Right atrium auricular region (tissue), 2 donors: ENCODE measurements around the gene DPM1. TPM values are rescaled to one million over a fixed set of nuclear protein-coding genes. Genes with fewer than 3 reads are reported as not detected.

ENCODE experiments used
- DNase-seq: peaks from one replicate; pipeline ENCODE4 v3.0.0-alpha.2; 2019; ENCODE audit warnings: low spot score
- H3K27ac ChIP-seq, 2 donors: fragments of 200-600 bp; sonication (generic); 1 replicate in 1 of 2; 2 replicates in 1 of 2; pipeline ENCODE4 v1.5.1; 2016 to 2019
- H3K27me3 ChIP-seq, 2 donors: fragments of 200-600 bp; sonication (generic); one replicate each; pipeline versions ENCODE4 v1.5.1 to v1.6.0; 2017 to 2019
- H3K36me3 ChIP-seq: fragments of 200-600 bp; sonication (generic); one replicate; pipeline ENCODE4 v1.5.1; 2016
- H3K4me1 ChIP-seq, 2 donors: fragments of 200-600 bp; sonication (generic); one replicate each; pipeline versions ENCODE4 v1.5.1 to v1.6.0; 2017 to 2019
- H3K4me3 ChIP-seq, 2 donors: fragments of 200-600 bp; sonication (generic); 1 replicate in 1 of 2; 2 replicates in 1 of 2; pipeline ENCODE4 v1.5.1; 2017 to 2019; ENCODE audit warnings: mild to moderate bottlenecking in 1 of 2, moderate library complexity in 1 of 2
- H3K9me3 ChIP-seq, 2 donors: fragments of 200-600 bp; sonication (generic); one replicate each; pipeline ENCODE4 v1.5.1; 2019
- CTCF ChIP-seq, 2 donors: fragments of 200-600 bp; sonication (generic); IDR thresholded peaks; one replicate each; pipeline ENCODE4 v1.5.1; 2019; ENCODE audit warnings: antibody characterized with exemption in 2 of 2
- total RNA-seq, 2 donors: library from RNA; depleted of rRNA; stranded (reverse); fragments of >200 nt; gene quantifications; one replicate each; pipeline ENCODE4 v1.1.0, GENCODE V29; 2016

DPM1 gene
- total RNA-seq, 2 donors from 2014 or later, result 35.0 to 78.1 TPM

GRCh38 chr20:51002633-51003032, 44.3 kb upstream of the DPM1 start:
- no peak for TF ChIP-seq CTCF (IDR thresholded peaks at IDR 0.05)
- Histone ChIP-seq H3K36me3 (no peaks in the 10 kb centered on the region), H3K27ac (no peak overlapping the region), H3K4me3 (no peak overlapping the region), H3K9me3 (no peaks in the 10 kb centered on the region), H3K4me1 (no peaks in the 10 kb centered on the region), H3K27me3 (no peaks in the 10 kb centered on the region)
- no peak for DNase-seq

DNA sequence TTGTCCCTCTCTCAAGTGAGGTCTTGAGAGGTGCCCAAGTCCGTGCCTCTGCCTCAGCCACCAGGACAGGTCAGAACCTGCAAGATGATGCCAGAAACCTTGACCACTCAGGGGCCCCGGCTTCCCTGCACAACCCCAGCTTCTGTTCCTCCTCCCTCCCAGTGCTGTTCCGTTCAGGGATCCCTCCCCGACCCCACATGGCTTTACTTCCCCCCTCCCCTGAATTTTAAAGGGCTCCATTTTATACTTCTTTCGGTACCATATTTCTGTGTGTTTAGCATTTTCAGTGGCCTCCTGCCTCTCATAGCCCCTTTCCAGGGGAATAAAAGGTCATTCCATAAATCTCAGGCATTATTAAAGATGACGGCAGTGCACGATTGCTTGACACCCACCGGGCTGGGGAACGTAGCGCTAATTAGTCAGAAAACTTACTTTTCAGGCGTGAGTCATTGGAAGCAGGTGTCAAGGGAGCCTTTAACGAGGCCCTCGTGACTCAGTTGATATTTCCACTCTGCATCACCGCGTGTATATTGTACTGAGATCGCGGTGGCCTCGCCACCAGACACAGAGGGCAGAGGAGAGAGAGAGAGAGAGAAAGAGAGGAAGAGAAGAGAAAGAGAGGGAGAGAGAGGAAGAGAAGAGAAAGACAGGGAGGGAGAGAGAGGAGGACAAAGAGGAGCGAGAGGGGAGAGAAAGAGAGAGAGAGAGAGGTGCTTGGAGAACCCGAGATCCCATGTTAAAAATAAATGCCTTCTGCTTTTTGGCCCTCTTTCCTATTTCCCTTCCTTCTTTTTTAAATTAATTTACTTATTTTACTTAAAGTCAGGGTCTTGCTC, 43.3 kb upstream of the DPM1 start:
- no peak for DNase-seq
- Histone ChIP-seq H3K36me3 (no peaks in the 10 kb centered on the region), H3K4me3 (no peak overlapping the region), H3K27ac (no peak overlapping the region), H3K27me3 (no peaks in the 10 kb centered on the region), H3K9me3 (no peaks in the 10 kb centered on the region), H3K4me1 (no peaks in the 10 kb centered on the region)
- no peak for TF ChIP-seq CTCF (IDR thresholded peaks at IDR 0.05)

GRCh38 chr20:50999355-50999754, 41.0 kb upstream of the DPM1 start:
- TF ChIP-seq CTCF (IDR thresholded peaks at IDR 0.05), result no peak
- H3K27ac ChIP-seq, result no peak overlapping the region
- H3K9me3 ChIP-seq, result no peaks in the 10 kb centered on the region
- no peak for DNase-seq
- H3K36me3 ChIP-seq, result no peaks in the 10 kb centered on the region
- H3K4me1 ChIP-seq, result no peaks in the 10 kb centered on the region
- no peak overlapping the region for H3K4me3 ChIP-seq
- H3K27me3 ChIP-seq, result no peaks in the 10 kb centered on the region

- no peaks in the 10 kb centered on the region for H3K36me3 ChIP-seq
- DNase-seq, result no peak
- H3K4me1 ChIP-seq, result no peaks in the 10 kb centered on the region
- H3K27ac ChIP-seq, result no peak overlapping the region
- TF ChIP-seq CTCF (IDR thresholded peaks at IDR 0.05), result no peak
- H3K4me3 ChIP-seq, result no peak overlapping the region
- H3K9me3 ChIP-seq, result no peaks in the 10 kb centered on the region
- no peaks in the 10 kb centered on the region for H3K27me3 ChIP-seq
These were observed 38.9 kb upstream of the DPM1 start for GRCh38 chr20:50996901-50997865.

- H3K9me3 ChIP-seq, result no peaks in the 10 kb centered on the region
- H3K4me3 ChIP-seq, result no peak overlapping the region
- H3K27me3 ChIP-seq, result no peaks in the 10 kb centered on the region
- H3K27ac ChIP-seq, result no peak overlapping the region
- no peaks in the 10 kb centered on the region for H3K4me1 ChIP-seq
- no peak for TF ChIP-seq CTCF (IDR thresholded peaks at IDR 0.05)
- no peak for DNase-seq
- H3K36me3 ChIP-seq, result no peaks in the 10 kb centered on the region
These were observed 37.2 kb upstream of the DPM1 start for GRCh38 chr20:50995506-50995905.
